HFF-Myc (cell line): ENCODE data around the gene ACTR1A.

Experiments used
- DNase-seq: peaks from one replicate; pipeline ENCODE4 v3.0.0-alpha.2; 2011; ENCODE audit warnings: low read depth; ENCODE audit errors: extremely low read depth
- H3K4me3 ChIP-seq: replicated peaks from 2 replicates; pipeline ENCODE4 v1.5.1; 2011; ENCODE audit warnings: low read depth, mild to moderate bottlenecking, control low read depth, low read length
- TF ChIP-seq, protein P1 (sequence below): IDR thresholded peaks from 2 replicates; pipeline ENCODE4 v1.5.1; 2012; ENCODE audit warnings: mild to moderate bottlenecking, low read depth, low read length, control low read depth; ENCODE audit errors: missing control alignments

The ACTR1A gene

GRCh38 chr10:102491136-102491535 lies 11.4 kb downstream of the ACTR1A start:
- no peak overlapping the region for H3K4me3 ChIP-seq
- DNase-seq = no peak
- TF ChIP-seq, protein P1, sequence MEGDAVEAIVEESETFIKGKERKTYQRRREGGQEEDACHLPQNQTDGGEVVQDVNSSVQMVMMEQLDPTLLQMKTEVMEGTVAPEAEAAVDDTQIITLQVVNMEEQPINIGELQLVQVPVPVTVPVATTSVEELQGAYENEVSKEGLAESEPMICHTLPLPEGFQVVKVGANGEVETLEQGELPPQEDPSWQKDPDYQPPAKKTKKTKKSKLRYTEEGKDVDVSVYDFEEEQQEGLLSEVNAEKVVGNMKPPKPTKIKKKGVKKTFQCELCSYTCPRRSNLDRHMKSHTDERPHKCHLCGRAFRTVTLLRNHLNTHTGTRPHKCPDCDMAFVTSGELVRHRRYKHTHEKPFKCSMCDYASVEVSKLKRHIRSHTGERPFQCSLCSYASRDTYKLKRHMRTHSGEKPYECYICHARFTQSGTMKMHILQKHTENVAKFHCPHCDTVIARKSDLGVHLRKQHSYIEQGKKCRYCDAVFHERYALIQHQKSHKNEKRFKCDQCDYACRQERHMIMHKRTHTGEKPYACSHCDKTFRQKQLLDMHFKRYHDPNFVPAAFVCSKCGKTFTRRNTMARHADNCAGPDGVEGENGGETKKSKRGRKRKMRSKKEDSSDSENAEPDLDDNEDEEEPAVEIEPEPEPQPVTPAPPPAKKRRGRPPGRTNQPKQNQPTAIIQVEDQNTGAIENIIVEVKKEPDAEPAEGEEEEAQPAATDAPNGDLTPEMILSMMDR = no peak

- DNase-seq = no peak
- TF ChIP-seq, protein P1 = no peak
- no peak overlapping the region for H3K4me3 ChIP-seq
These were observed 17.3 kb downstream of the ACTR1A start for GRCh38 chr10:102485093-102485784.

DNA sequence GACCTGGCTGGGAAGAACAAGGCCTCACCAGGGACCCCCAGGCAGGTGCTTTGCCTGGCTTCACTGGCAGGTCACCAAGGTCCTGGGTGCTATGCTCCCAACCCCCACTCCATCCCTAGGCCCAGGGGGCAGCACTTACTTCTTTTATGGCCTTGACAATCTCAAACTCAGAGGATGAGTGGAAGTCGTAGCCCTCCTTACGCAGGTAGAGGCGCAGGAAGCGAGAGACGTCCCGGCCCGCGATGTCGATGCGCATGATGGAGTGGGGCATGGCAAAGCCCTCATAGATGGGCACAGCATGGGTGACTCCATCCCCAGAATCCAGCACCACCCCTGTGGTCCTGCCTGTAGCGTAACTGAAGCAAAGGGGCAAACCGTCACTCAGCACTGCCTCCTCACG lies 18.5 kb downstream of the ACTR1A start:
- TF ChIP-seq, protein P1 = no peak
- no peak for DNase-seq
- H3K4me3 ChIP-seq = no peak overlapping the region

DNA sequence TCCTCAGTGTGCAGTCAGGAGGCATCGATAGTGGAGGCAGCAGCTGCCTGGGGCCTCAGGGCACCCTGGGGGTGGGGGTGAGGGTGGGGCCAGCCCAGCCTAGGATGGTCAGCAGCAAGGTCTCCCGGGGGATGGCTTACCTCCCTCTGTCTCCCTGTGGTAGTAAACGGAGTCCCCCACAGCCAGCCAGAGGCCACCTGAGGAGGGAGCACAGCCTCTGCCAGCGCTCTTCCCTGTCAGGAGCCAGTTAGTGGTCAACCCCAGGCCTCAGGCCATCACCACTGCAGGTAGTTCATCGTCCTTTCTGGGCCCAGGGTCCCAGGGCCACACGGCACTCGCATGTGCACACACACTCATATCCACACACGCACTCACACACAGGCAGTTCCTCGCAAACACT lies 22.1 kb downstream of the ACTR1A start:
- TF ChIP-seq, protein P1 = no peak
- no peak for DNase-seq

GRCh38 chr10:102479651-102480050 lies 22.9 kb downstream of the ACTR1A start:
- DNase-seq = no peak
- H3K4me3 ChIP-seq = no peak overlapping the region

More for the DNA sequence above, 22.1 kb downstream of the ACTR1A start:
- no peak overlapping the region for H3K4me3 ChIP-seq

DNA sequence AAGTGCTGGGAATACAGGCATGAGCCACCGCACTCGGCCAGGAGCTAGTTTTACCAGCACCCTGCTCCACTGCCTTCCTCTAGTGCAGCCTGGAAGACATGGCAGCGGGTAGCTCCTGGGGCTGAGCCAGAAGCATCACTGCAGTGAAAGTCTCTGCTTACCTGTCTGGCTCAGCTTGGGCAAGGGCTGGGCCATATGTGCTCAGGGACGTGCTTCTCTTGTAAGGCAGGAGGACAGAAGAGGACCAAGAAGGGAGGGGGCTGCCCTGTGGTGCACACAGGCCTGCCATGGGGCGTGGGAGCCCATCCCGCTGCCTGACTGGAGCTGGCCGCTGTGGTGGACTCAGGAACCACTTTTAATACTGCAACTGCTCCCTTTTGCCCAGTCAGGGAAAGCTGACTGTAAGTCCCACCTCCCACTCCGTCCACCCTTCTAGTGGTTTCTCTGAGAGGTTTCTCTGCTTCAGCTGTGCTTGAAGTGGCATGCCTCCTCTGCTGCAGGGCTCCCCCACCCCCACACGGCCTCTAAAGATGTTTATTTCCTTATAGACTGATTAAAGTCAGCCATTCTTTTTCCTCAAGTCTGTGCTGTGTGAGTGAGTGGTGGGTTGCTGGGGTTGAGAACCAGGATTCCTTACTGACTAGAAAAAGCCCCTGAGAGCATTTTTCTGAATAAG lies 25.9 kb downstream of the ACTR1A start:
- no peak for DNase-seq
- TF ChIP-seq, protein P1 = no peak
- H3K4me3 ChIP-seq = no peak overlapping the region

More at GRCh38 chr10:102479651-102480050, 22.9 kb downstream of the ACTR1A start:
- TF ChIP-seq, protein P1 = no peak
